GM21576 (cell line): Measurements from ENCODE around the gene PAM.
"Not testable (repeated sequence)": the region's sequence is repeated elsewhere in the genome, so short reads cannot be mapped to it uniquely, and the experiment has no call there.

ENCODE experiments used
- ATAC-seq: cut with Tn5 transposase; IDR thresholded peaks from one replicate; pipeline ENCODE4 v1.9.1; 2021; ENCODE audit warnings: mild to moderate bottlenecking, moderate library complexity; ENCODE audit not compliant: unreplicated experiment

Gene PAM

DNA sequence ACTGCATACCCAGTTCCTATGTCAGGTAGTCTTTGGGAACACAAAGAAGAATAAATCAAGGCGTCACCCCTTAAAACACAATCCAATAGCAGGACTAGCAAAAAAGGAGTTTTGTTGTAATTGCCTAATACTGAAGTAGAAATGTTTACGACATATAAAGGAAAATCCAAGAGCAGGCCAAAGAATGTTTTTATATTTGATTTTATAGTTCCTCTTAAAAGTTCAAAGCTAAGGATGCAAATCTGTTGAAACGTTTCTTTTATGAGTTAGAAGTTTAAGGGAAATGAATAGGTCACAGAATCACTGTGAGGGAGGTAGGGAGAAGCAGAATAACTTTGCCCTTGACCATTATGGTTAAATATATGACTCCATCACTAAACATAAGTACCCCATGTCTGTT lies 136.1 kb downstream of the PAM start:
- ATAC-seq, result no peak

- no peak for ATAC-seq
Observed at GRCh38 chr5:102893942-102894341, 138.8 kb downstream of the PAM start.

DNA sequence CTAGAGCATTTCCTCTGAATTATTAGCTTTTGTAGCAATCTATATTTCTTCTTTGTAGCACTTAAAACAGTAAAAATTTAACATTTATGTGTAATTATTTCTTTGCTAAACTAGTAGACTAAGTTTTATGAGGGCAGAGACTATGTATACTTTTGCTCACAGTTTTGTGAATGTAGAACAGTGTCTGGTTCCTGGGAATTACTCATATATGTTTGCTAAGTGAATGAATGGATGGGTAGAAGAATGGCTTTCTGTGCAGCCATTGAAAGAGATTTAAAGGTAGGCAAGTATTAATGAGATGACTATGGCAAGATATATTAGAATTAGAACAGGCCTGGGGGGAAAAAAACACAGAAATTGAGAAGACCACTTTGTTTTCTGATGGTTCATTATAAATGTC lies 140.1 kb downstream of the PAM start:
- no peak for ATAC-seq

- ATAC-seq, result no peak
Observed at GRCh38 chr5:102895976-102896375, 140.9 kb downstream of the PAM start.

GRCh38 chr5:102901424-102902134 lies 146.5 kb downstream of the PAM start:
- ATAC-seq, result no peak

GRCh38 chr5:102902135-102902448 lies 147.0 kb downstream of the PAM start:
- no peak for ATAC-seq

DNA sequence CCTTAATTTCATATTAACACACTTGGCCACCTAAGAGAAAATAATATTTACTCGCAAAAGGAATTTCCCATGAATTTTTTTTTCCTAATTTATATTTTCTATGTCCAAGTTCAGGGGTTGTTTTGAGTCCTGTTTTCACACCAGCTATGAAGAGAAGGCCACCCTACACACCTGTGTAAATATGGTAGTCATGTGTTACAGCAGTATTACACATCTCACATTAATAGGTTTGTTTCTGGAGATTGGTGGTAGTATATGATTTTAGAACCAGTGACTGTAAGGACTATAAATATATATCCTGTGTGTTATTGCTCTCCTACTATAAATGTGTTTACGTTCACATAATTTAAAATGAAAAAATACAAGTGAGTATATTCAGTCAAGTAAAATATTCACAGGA lies 147.5 kb downstream of the PAM start:
- no peak for ATAC-seq

GRCh38 chr5:102903074-102903871 lies 148.2 kb downstream of the PAM start:
- ATAC-seq, result no peak

GRCh38 chr5:102905056-102905455 lies 150.0 kb downstream of the PAM start:
- ATAC-seq, result no peak

- not testable (repeated sequence) for ATAC-seq
Observed at GRCh38 chr5:102907099-102907498, 152.0 kb downstream of the PAM start.

GRCh38 chr5:102910240-102911226 lies 155.4 kb downstream of the PAM start:
- ATAC-seq, result no peak

GRCh38 chr5:102911973-102912372 lies 156.9 kb downstream of the PAM start:
- ATAC-seq, result no peak

- no peak for ATAC-seq
Observed at GRCh38 chr5:102916109-102916508, 161.0 kb downstream of the PAM start.

GRCh38 chr5:102918986-102919610 lies 164.0 kb downstream of the PAM start:
- ATAC-seq, result no peak

- no peak for ATAC-seq
Observed at GRCh38 chr5:102920762-102921161, 165.7 kb downstream of the PAM start.

DNA sequence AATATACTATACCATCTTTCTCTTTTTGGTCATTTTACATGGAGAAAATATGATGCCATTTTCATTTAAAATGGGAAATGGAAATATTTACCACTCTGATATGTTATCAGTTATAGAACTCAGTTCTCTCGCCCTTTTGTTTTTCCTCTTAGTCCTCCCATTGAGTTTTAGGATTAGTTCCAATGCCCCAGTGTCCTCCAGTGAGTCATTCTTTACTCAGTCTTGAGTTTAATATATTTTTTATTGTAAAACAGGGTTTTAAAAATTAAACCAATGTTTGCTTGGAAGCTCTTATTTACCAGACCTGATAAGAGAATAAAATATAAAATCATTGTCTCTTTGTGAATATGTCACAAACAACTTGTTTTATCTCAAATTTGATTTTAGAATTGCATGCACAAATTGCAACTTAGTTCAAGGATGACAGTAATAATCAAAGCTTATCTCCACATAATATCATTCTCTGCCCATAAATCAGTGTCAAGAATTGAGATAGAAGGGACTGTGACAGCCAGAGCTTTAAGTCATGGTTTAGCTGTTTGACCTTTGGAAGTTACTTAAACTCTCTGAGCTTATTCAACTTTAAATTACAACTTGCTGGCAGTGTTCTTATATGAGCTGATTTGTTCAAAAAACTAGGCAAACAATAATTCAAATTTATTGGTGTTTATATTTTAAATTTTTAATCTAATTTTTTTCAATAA lies 166.4 kb downstream of the PAM start:
- no peak for ATAC-seq

DNA sequence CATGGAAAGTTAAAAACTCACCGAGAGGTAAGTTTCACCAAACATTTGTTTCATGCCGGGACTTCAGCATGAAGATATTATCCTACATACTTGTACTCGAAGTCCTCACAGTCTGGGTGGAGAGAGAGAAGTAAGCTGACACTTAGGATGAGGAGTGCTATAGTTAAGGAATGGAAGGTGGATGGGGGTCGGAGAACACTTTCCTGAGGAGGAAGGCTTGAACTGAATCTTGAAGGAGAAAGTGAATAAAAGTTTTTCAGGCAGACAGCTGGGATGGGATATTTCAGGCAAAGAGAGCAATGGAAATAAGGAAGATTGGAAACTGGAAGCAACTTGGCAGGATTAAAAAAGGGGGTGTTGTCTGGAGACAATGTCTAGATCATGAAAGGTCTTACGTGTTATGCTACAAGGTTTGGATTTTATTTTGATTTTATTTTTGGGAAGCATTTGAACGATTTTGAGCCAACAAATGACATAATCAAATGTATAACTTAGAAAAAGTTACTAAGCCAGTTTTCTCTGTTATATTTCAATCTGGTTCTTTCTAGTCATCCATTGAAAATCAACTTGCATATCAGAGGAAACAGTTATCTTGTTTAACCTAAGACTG lies 167.1 kb downstream of the PAM start:
- no peak for ATAC-seq

DNA sequence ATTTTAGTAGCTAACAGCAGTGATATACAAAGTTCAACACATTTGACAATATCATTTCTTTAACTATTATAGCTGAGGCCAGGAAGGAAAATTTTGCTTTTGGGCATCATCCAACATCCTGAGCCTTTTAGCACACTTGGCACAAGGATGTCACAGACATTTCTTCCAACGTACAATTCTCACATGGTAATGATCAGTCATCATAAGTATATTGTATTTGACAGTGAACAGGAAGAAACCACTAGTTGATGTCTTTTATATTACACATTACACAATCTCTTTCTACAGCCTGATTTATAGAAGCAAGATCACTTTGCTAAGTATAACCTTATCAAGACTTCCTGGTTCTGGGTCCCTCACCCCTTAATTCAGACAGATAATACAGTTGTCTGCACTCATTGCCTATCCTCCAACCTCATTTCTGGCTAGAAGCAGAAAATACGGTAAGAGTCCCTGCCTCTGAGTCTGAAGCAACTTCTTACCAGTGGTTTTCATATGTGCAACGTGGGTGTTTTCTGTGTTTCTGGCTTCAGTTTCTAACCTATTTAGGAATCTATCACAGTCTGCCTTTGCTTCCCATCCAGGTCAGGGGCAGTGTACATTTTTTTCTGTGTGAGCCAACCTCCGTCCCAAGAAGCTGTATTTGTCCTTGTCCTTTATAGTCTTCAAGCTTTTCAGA lies 167.8 kb downstream of the PAM start:
- ATAC-seq, result no peak

DNA sequence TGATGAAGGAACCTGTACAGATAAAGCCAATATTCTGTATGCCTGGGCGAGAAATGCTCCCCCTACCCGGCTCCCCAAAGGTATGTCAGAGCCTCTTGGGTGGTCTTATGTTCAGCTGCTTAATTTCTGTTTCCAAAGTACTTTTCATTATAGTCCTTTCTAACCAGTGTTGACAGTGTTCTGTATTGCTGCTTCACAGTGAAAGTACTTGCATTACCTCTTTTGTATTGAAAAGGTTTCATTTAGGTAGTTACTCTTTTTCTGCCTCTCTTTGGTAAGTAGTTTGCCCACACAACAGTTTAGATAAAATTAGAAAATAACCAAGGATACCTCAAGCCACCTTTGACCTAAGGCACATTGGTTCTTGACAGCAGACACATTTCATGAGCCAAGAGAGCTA lies 169.9 kb downstream of the PAM start:
- no peak for ATAC-seq
